GM18507 (cell line): ENCODE measurements around the gene MARCOL.
"Not testable (repeated sequence)": the region's sequence is repeated elsewhere in the genome, so short reads cannot be mapped to it uniquely, and the experiment has no call there.

Experiments used
- DNase-seq: peaks from one replicate; pipeline ENCODE4 v3.0.0; 2011; ENCODE audit warnings: low read depth; ENCODE audit not compliant: insufficient read length; ENCODE audit errors: extremely low spot score
- FAIRE-seq: peaks from 2 replicates; lab custom pipeline; 2011; peaks lifted over from hg19 to GRCh38; lab: Jason Lieb, UNC

Gene MARCOL

GRCh38 chr5:148259288-148259687, 21.0 kb downstream of the MARCOL start:
- no peak for DNase-seq
- FAIRE-seq = no peak

DNA sequence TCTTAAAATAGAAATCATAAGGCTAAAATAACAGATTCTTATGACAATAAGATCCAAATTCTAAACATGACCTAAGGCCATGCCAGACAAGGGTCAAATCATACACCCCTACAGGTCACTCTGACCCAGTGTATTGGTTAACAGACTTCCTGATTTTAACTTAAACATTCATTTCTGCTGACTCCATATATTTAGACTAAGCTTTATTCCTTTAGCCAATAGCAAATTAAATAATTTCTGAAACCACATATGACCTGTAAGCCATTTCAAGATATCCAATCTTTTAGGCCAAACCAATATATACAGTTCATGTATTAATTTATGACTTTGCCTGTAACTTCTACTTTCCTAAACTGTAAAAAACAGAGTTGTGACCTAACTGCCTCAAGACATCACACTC, 22.9 kb downstream of the MARCOL start:
- FAIRE-seq (no peak), DNase-seq (no peak)

- no peak for DNase-seq
- no peak for FAIRE-seq
Measured at GRCh38 chr5:148267962-148268361, 29.6 kb downstream of the MARCOL start.

DNA sequence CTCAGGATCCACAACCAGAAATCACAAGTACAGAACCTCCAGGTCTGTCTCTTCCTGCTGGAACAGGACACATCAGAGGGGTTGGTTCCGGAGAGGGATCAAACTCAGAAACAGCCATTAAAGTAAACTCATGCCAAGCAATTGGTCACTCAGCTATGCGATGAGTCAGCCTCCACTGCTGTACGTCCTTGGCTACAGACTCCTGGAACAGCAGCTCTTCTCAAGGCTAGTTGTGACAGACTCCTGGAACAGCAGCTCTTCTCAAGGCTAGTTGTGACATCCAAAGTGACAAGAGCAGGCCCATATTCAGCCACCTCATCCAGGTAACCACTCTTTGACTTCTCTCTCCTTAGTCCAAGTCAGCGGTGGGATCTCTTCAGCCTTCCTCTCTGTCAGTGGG, 30.2 kb downstream of the MARCOL start, which contains the start of gene SPINK13:
Gene SPINK13, plus strand, starts transcription at position 229 of the 400 bp plus-strand sequence. CDS start 1,279 bp downstream, outside the sequence.
- no peak for FAIRE-seq
- DNase-seq = no peak

- DNase-seq, FAIRE-seq: not testable (repeated sequence)
Measured at GRCh38 chr5:148275129-148275528, 36.8 kb downstream of the MARCOL start.

DNA sequence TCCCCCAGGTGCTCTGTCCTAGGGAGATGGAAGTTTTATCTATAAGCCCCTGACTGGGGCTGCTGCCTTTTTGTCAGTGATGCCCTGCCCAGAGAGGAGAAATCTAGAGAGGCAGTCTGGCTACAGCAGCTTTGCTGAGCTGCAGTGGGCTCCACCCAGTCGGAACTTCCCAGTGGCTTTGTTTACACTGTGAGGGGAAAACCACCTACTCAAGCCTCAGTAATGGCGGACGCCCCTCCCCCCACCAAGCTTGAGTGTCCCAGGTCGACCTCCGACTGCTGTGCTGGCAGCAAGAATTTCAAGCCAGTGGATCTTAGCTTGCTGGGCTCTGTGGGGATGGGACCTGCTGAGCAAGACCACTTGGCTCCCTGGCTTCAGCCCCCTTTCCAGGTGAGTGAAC, 42.6 kb downstream of the MARCOL start:
- not testable (repeated sequence) for DNase-seq, FAIRE-seq

- not testable (repeated sequence) for FAIRE-seq, DNase-seq
Measured at GRCh38 chr5:148281336-148281735, 43.0 kb downstream of the MARCOL start.

DNA sequence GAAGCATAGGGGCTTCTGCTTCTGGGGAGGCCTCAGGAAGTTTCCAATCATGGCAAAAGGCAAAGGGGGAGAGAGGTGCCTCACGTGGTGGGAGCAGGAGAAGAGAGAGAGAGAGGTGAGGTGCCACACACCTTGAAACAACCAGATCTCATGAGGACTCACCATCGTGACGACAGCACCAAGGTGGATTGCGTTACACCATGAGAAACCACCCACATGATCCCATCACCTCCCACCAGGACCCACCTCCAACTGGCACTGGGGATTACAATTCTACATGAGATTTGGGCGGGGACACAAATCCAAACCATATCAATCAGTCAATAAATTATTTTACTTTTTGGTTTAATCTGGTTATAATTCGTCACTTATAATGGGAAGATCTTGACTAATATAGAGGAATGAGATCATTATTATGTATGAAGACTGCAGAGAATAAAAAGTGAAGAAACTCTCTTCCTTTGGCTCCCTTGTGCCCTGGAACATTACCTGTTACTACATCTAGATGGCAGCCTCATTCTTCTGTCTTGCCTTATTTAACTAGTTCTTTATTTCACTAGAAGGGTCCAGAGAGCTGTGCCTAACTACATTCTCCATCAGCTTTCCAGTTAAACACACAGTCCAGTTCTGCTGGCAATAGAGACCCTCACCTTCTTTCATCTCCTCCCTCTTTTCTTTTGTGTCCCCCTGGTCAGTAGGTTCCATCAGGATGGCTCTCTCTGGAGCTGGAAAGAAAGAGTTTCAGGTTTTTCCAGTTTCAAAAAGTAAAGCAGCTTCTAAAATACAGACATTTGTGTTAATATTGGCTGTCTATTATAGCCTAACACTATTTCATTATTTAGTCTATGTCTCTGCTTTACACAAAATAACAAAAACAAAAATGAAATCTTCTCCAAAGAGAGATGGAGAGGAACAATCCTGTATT, 52.2 kb downstream of the MARCOL start:
- FAIRE-seq (no peak), DNase-seq (no peak)
